Stomach smooth muscle (tissue), 2 donors: ENCODE results near the gene BBS12.
"Not testable (repeated sequence)": the region's sequence is repeated elsewhere in the genome, so short reads cannot be mapped to it uniquely, and the experiment has no call there.

Experiments used
- H3K27ac ChIP-seq: one replicate; pipeline ENCODE4 v1.7.0; 2013; ENCODE audit warnings: mild to moderate bottlenecking, low read length, inconsistent platforms
- H3K27me3 ChIP-seq, 2 donors: one replicate each; pipeline ENCODE4 v1.7.0; 2013; ENCODE audit warnings: low read length in 2 of 2; ENCODE audit not compliant: insufficient read depth in 2 of 2, control insufficient read depth in 1 of 2
- H3K36me3 ChIP-seq, 2 donors: one replicate each; pipeline ENCODE4 v1.7.0; 2013; ENCODE audit warnings: low read length in 2 of 2; ENCODE audit not compliant: control insufficient read depth in 2 of 2, insufficient read depth in 2 of 2
- H3K4me1 ChIP-seq: one replicate; pipeline ENCODE4 v1.7.0; 2013; ENCODE audit warnings: low read length; ENCODE audit not compliant: control insufficient read depth, insufficient read depth
- H3K4me3 ChIP-seq, 2 donors: one replicate each; pipeline ENCODE4 v1.7.0; 2013; ENCODE audit warnings: low read length in 2 of 2
- H3K9ac ChIP-seq, 2 donors: one replicate each; pipeline ENCODE4 v1.7.0; 2013; ENCODE audit warnings: low read length in 2 of 2, mild to moderate bottlenecking in 1 of 2
- H3K9me3 ChIP-seq, 2 donors: one replicate each; pipeline ENCODE4 v1.7.0; 2013; ENCODE audit warnings: low read length in 2 of 2; ENCODE audit not compliant: control insufficient read depth in 2 of 2
- donor health status: healthy.
- donor health status: Pancreatic carcinoma.

BBS12 gene

GRCh38 chr4:122781486-122781885 is 49.0 kb downstream of the BBS12 start:
- peaks cover 4% of the 10 kb centered on the region for H3K4me1 ChIP-seq
- H3K27ac ChIP-seq = no peak overlapping the region
- H3K4me3 ChIP-seq = no peak overlapping the region
- peaks cover 0 to 3% of the 10 kb centered on the region in 2 donors for H3K9me3 ChIP-seq
- no peak overlapping the region for H3K9ac ChIP-seq
- no peaks in the 10 kb centered on the region for H3K27me3 ChIP-seq
- H3K36me3 ChIP-seq = no peaks in the 10 kb centered on the region

- no peaks in the 10 kb centered on the region for H3K36me3 ChIP-seq
- peaks cover 4% of the 10 kb centered on the region for H3K4me1 ChIP-seq
- H3K9me3 ChIP-seq = peaks cover 0 to 3% of the 10 kb centered on the region in 2 donors
- no peak overlapping the region for H3K9ac ChIP-seq
- no peak overlapping the region for H3K27ac ChIP-seq
- peak overlapping the region in 1 of 2 donors; percentile 29 for H3K4me3 ChIP-seq
- no peaks in the 10 kb centered on the region for H3K27me3 ChIP-seq
Observed at GRCh38 chr4:122783301-122784215, 51.1 kb downstream of the BBS12 start.

- H3K4me3 ChIP-seq = no peak overlapping the region
- H3K9me3 ChIP-seq = peaks cover 0 to 3% of the 10 kb centered on the region in 2 donors
- H3K4me1 ChIP-seq = peaks cover 4% of the 10 kb centered on the region
- no peak overlapping the region for H3K27ac ChIP-seq
- no peaks in the 10 kb centered on the region for H3K36me3 ChIP-seq
- no peak overlapping the region for H3K9ac ChIP-seq
- H3K27me3 ChIP-seq = no peaks in the 10 kb centered on the region
Observed at GRCh38 chr4:122784261-122784660, 51.8 kb downstream of the BBS12 start.

GRCh38 chr4:122785099-122785498 is 52.6 kb downstream of the BBS12 start:
- H3K27ac ChIP-seq = no peak overlapping the region

GRCh38 chr4:122786296-122786695 is 53.8 kb downstream of the BBS12 start:
- not testable (repeated sequence) for H3K9ac ChIP-seq, H3K27ac ChIP-seq, H3K9me3 ChIP-seq, H3K4me1 ChIP-seq, H3K36me3 ChIP-seq, H3K27me3 ChIP-seq, H3K4me3 ChIP-seq

More at GRCh38 chr4:122785099-122785498, 52.6 kb downstream of the BBS12 start:
- no peaks in the 10 kb centered on the region for H3K27me3 ChIP-seq
- H3K4me3 ChIP-seq = no peak overlapping the region
- no peaks in the 10 kb centered on the region for H3K36me3 ChIP-seq
- H3K9ac ChIP-seq = no peak overlapping the region
- H3K9me3 ChIP-seq = no peaks in the 10 kb centered on the region
- H3K4me1 ChIP-seq = peaks cover 4% of the 10 kb centered on the region

- not testable (repeated sequence) for H3K9ac ChIP-seq, H3K9me3 ChIP-seq, H3K36me3 ChIP-seq, H3K4me3 ChIP-seq, H3K27me3 ChIP-seq, H3K27ac ChIP-seq, H3K4me1 ChIP-seq
Observed at GRCh38 chr4:122786920-122787319, 54.4 kb downstream of the BBS12 start.

GRCh38 chr4:122787940-122788339 is 55.4 kb downstream of the BBS12 start:
- Histone ChIP-seq H3K9me3 (no peaks in the 10 kb centered on the region), H3K4me1 (peaks cover 4% of the 10 kb centered on the region), H3K27ac (no peak overlapping the region), H3K9ac (no peak overlapping the region), H3K36me3 (no peaks in the 10 kb centered on the region), H3K27me3 (no peaks in the 10 kb centered on the region), H3K4me3 (no peak overlapping the region)

GRCh38 chr4:122788935-122789334 is 56.4 kb downstream of the BBS12 start:
- Histone ChIP-seq H3K27ac (no peak overlapping the region), H3K27me3 (no peaks in the 10 kb centered on the region), H3K36me3 (no peaks in the 10 kb centered on the region), H3K9ac (no peak overlapping the region), H3K4me3 (no peak overlapping the region), H3K4me1 (peaks cover under 1% of the 10 kb centered on the region), H3K9me3 (no peaks in the 10 kb centered on the region)

GRCh38 chr4:122793811-122794210 is 61.3 kb downstream of the BBS12 start:
- Histone ChIP-seq H3K27me3 (no peaks in the 10 kb centered on the region), H3K4me3 (no peak overlapping the region), H3K9me3 (no peaks in the 10 kb centered on the region), H3K27ac (no peak overlapping the region), H3K9ac (no peak overlapping the region), H3K36me3 (no peaks in the 10 kb centered on the region), H3K4me1 (no peaks in the 10 kb centered on the region)
